Body of pancreas (tissue), 4 donors: ENCODE data around the gene CDH4.

Experiments used
- POLR2A ChIP-seq, 3 donors: fragments of 450-650 bp; IDR thresholded peaks; one replicate each; pipeline ENCODE4 v1.6.1; 2016; ENCODE audit warnings: antibody characterized with exemption in 3 of 3, mild to moderate bottlenecking in 2 of 3
- TF ChIP-seq, protein P1 (sequence below), 7 experiments: fragments of 450-650 bp in 4 of 7; fragments of 200-600 bp in 3 of 7; sonication (generic) in 3 of 7; IDR thresholded peaks; one replicate each; pipeline ENCODE4 v1.5.1; 2016 to 2019; ENCODE audit warnings: antibody characterized with exemption in 7 of 7

DNA sequence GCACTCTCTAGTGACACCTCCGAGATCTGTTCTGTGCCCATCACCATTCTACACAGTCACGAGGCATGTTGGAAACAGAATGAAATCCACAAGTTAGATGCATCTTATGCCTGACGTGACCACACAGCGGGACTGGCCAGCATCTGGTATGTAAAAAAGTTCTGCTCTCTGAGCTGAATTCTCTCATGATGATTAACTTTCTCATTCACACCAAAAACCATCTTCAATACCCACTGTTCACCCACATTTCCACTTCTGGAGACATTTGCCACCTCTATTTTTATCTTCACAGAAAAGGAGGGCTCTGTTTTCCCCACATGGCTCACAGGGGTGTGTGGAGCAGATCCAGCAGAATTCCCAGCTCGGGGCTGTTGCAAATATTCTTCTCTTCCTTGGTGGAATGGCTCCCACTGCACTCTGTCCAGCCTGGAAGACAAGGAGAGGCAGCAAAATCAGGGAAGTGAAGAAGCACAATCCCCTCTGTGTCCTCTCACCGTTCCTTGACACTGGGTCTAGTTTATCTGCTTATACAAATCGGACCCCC, 510.2 kb downstream of the CDH4 start:
- TF ChIP-seq, protein P1, sequence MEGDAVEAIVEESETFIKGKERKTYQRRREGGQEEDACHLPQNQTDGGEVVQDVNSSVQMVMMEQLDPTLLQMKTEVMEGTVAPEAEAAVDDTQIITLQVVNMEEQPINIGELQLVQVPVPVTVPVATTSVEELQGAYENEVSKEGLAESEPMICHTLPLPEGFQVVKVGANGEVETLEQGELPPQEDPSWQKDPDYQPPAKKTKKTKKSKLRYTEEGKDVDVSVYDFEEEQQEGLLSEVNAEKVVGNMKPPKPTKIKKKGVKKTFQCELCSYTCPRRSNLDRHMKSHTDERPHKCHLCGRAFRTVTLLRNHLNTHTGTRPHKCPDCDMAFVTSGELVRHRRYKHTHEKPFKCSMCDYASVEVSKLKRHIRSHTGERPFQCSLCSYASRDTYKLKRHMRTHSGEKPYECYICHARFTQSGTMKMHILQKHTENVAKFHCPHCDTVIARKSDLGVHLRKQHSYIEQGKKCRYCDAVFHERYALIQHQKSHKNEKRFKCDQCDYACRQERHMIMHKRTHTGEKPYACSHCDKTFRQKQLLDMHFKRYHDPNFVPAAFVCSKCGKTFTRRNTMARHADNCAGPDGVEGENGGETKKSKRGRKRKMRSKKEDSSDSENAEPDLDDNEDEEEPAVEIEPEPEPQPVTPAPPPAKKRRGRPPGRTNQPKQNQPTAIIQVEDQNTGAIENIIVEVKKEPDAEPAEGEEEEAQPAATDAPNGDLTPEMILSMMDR (IDR thresholded peaks at IDR 0.05): no peak
- no peak for TF ChIP-seq POLR2A (IDR thresholded peaks at IDR 0.05)
